Ishikawa (cell line): ENCODE results near the gene PIP4K2A.

ENCODE experiments used
- CEBPB ChIP-seq: IDR thresholded peaks from 2 replicates; pipeline ENCODE4 v1.6.1; 2012
- EP300 ChIP-seq: IDR thresholded peaks from 2 replicates; pipeline ENCODE4 v1.6.1; 2012; ENCODE audit warnings: borderline replicate concordance
- TAF1 ChIP-seq: IDR thresholded peaks from 2 replicates; pipeline ENCODE4 v1.6.1; 2012; ENCODE audit warnings: low read depth, mild to moderate bottlenecking
- TF ChIP-seq, protein P1 (sequence below): IDR thresholded peaks from 2 replicates; pipeline ENCODE4 v1.6.1; 2012
- TF ChIP-seq, protein P2 (sequence below): IDR thresholded peaks from 2 replicates; pipeline ENCODE4 v1.6.1; 2012; ENCODE audit warnings: low read depth, mild to moderate bottlenecking

- no peak for TF ChIP-seq TAF1
- TF ChIP-seq CEBPB = no peak
- TF ChIP-seq, protein P1, sequence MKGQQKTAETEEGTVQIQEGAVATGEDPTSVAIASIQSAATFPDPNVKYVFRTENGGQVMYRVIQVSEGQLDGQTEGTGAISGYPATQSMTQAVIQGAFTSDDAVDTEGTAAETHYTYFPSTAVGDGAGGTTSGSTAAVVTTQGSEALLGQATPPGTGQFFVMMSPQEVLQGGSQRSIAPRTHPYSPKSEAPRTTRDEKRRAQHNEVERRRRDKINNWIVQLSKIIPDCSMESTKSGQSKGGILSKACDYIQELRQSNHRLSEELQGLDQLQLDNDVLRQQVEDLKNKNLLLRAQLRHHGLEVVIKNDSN = no peak
- TF ChIP-seq EP300 = no peak
- TF ChIP-seq, protein P2, sequence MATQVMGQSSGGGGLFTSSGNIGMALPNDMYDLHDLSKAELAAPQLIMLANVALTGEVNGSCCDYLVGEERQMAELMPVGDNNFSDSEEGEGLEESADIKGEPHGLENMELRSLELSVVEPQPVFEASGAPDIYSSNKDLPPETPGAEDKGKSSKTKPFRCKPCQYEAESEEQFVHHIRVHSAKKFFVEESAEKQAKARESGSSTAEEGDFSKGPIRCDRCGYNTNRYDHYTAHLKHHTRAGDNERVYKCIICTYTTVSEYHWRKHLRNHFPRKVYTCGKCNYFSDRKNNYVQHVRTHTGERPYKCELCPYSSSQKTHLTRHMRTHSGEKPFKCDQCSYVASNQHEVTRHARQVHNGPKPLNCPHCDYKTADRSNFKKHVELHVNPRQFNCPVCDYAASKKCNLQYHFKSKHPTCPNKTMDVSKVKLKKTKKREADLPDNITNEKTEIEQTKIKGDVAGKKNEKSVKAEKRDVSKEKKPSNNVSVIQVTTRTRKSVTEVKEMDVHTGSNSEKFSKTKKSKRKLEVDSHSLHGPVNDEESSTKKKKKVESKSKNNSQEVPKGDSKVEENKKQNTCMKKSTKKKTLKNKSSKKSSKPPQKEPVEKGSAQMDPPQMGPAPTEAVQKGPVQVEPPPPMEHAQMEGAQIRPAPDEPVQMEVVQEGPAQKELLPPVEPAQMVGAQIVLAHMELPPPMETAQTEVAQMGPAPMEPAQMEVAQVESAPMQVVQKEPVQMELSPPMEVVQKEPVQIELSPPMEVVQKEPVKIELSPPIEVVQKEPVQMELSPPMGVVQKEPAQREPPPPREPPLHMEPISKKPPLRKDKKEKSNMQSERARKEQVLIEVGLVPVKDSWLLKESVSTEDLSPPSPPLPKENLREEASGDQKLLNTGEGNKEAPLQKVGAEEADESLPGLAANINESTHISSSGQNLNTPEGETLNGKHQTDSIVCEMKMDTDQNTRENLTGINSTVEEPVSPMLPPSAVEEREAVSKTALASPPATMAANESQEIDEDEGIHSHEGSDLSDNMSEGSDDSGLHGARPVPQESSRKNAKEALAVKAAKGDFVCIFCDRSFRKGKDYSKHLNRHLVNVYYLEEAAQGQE = no peak
These were observed 5.1 kb upstream of the PIP4K2A start for GRCh38 chr10:22719406-22720042.
